Endodermal cell (in vitro differentiated cells): Measurements from ENCODE around the gene TXN2. TPM values are rescaled to one million over a fixed set of nuclear protein-coding genes. Genes with fewer than 3 reads are reported as not detected.

ENCODE experiments used
- DNase-seq: peaks from one replicate; pipeline ENCODE4 v3.0.0-alpha.2; 2017
- H3K27ac ChIP-seq: 2 replicates; pipeline ENCODE4 v1.5.1; 2013; ENCODE audit warnings: mild to moderate bottlenecking, low read depth, low read length, moderate library complexity
- H3K27me3 ChIP-seq: 2 replicates; pipeline ENCODE4 v1.6.1; 2013; ENCODE audit warnings: mild to moderate bottlenecking, low read length, moderate library complexity; ENCODE audit not compliant: insufficient read depth, control insufficient read depth, poor library complexity, severe bottlenecking
- H3K36me3 ChIP-seq: 2 replicates; pipeline ENCODE4 v1.7.0; 2013; ENCODE audit warnings: mild to moderate bottlenecking, low read length, moderate library complexity; ENCODE audit not compliant: control insufficient read depth, insufficient read depth
- H3K4me1 ChIP-seq: one replicate; pipeline ENCODE4 v1.7.0; 2013; ENCODE audit warnings: low read length; ENCODE audit not compliant: control insufficient read depth, insufficient read depth
- H3K4me3 ChIP-seq: 2 replicates; pipeline ENCODE4 v1.5.1; 2013; ENCODE audit warnings: mild to moderate bottlenecking, low read length, moderate library complexity
- H3K9ac ChIP-seq: 2 replicates; pipeline ENCODE4 v1.6.1; 2013; ENCODE audit warnings: mild to moderate bottlenecking, low read length, moderate library complexity; ENCODE audit not compliant: poor library complexity, severe bottlenecking; ENCODE audit errors: extremely low read depth
- H3K9me3 ChIP-seq: 2 replicates; pipeline ENCODE4 v1.6.1; 2013; ENCODE audit warnings: mild to moderate bottlenecking, low read length, moderate library complexity; ENCODE audit not compliant: control insufficient read depth
- H3K27ac Mint-ChIP-seq: 2 replicates; pipeline ENCODE4 v1.8.0; 2020; ENCODE audit warnings: mixed read lengths
- H3K27me3 Mint-ChIP-seq: 2 replicates; pipeline ENCODE4 v1.8.0; 2021; ENCODE audit warnings: mild to moderate bottlenecking, mixed read lengths; ENCODE audit not compliant: insufficient read depth
- H3K36me3 Mint-ChIP-seq: 2 replicates; pipeline ENCODE4 v1.8.0; 2020; ENCODE audit warnings: low read depth, mixed read lengths
- H3K4me1 Mint-ChIP-seq: 2 replicates; pipeline ENCODE4 v1.8.0; 2020; ENCODE audit warnings: mixed read lengths
- H3K4me3 Mint-ChIP-seq: 2 replicates; pipeline ENCODE4 v1.8.0; 2020; ENCODE audit warnings: mild to moderate bottlenecking, moderate library complexity, mixed read lengths
- H3K9me3 Mint-ChIP-seq: 2 replicates; pipeline ENCODE4 v1.8.0; 2020; ENCODE audit warnings: mild to moderate bottlenecking, mixed read lengths
- WGBS, 2 experiments: methylation state at CpG; one replicate each; pipeline versions ENCODE4 v1.1.5 to v1.1.7; 2013; ENCODE audit warnings: missing lambda C conversion rate in 2 of 2, mixed read lengths in 1 of 2; ENCODE audit not compliant: insufficient coverage in 1 of 2, insufficient read length in 1 of 2; 5-methylcytosine and 5-hydroxymethylcytosine counted together
- total RNA-seq, 2 donors: library from RNA; stranded (reverse); fragmentation: NEBNext Ultra II Directional in 1 of 2; extraction: Animal tissue kit (Norgen Biotek cat#: 25700) in 1 of 2; gene quantifications; 2 replicates in 1 of 2; 3 replicates in 1 of 2; pipeline ENCODE4 v1.2.1, GENCODE V29; 2021
- TF ChIP-seq, protein P1 (sequence below): fragments of 200-600 bp; sonication (generic); conservative IDR thresholded peaks from 2 replicates; pipeline ENCODE4 v1.5.0; 2021; ENCODE audit warnings: antibody characterized with exemption, mild to moderate bottlenecking

TXN2 gene
- total RNA-seq, 2 donors from 2014 or later = 52.9 to 53.9 TPM

DNA sequence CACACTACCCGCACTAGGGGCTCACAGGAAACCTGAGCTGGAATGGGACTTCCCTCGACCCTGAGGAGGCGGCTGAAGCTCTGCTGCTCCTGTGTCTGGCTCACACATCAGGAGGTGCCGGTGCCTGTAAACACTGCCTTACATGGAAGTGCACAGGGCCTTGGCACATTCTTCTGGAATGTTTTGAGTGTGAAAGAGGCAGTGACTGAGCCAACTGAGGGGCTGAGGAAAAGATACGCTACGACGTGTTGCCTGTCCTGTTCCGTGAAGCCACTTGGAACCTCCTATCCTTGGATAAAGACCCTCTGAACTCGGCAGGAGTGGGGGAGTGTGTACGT, 10.5 kb downstream of the TXN2 start:
- Mint-ChIP-seq H3K27me3 (no peaks in the 10 kb centered on the region), H3K9me3 (no peaks in the 10 kb centered on the region), H3K4me1 (peaks cover 4% of the 10 kb centered on the region), H3K4me3 (no peak overlapping the region), H3K27ac (peak overlapping the region; percentile 68), H3K36me3 (peaks cover 20% of the 10 kb centered on the region)
- H3K4me1 ChIP-seq = no peaks in the 10 kb centered on the region
- no peaks in the 10 kb centered on the region for H3K27me3 ChIP-seq
- TF ChIP-seq, protein P1, sequence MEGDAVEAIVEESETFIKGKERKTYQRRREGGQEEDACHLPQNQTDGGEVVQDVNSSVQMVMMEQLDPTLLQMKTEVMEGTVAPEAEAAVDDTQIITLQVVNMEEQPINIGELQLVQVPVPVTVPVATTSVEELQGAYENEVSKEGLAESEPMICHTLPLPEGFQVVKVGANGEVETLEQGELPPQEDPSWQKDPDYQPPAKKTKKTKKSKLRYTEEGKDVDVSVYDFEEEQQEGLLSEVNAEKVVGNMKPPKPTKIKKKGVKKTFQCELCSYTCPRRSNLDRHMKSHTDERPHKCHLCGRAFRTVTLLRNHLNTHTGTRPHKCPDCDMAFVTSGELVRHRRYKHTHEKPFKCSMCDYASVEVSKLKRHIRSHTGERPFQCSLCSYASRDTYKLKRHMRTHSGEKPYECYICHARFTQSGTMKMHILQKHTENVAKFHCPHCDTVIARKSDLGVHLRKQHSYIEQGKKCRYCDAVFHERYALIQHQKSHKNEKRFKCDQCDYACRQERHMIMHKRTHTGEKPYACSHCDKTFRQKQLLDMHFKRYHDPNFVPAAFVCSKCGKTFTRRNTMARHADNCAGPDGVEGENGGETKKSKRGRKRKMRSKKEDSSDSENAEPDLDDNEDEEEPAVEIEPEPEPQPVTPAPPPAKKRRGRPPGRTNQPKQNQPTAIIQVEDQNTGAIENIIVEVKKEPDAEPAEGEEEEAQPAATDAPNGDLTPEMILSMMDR = no peak
- peaks cover 29% of the 10 kb centered on the region for H3K36me3 ChIP-seq
- H3K27ac ChIP-seq = no peak overlapping the region
- 94% methylated on average over 9 to 10 of the region's 10 CpGs for WGBS, 2 experiments
- no peak for DNase-seq
- no peak overlapping the region for H3K9ac ChIP-seq
- no peaks in the 10 kb centered on the region for H3K9me3 ChIP-seq
- H3K4me3 ChIP-seq = no peak overlapping the region

DNA sequence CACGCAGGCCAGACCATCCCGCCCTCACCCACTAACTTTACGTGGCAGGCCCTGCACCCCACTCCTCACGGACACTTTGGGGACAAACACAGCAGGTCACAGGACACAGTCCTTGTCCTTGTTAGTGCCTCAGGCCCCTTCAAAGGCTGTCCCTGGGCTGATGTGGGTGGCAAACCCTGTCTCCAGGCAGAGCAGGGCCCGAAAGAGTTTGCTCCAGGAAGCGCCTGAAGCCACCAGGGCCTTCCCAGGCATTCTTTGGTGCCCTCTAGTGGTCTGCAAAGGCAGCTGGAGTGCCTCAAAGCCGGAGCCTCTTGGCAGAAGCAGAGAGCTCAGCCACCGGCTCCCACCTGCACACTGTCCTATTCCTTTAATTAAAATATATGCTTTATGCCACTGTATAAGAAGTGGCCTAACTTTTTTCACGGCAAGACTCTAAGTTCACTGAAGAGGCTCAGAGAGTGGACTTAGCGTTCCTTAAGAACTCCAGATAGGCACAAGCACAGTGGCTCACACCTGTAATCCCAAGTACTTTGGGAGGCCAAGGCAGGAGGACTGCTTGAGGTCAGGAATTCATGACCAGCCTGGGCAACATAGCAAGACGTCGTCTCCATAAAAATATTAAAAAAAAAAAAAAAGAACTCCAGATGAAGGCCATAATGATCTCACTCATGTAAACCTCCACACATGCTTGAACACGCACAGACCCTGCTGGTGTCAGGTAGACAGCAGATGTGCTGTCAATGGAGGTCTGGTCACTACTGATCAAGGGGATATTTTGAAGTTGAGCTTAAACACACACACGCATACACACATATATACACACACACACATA, 11.1 kb downstream of the TXN2 start:
- peak overlapping the region; percentile 83 for H3K27ac Mint-ChIP-seq
- H3K4me1 ChIP-seq = no peaks in the 10 kb centered on the region
- H3K36me3 ChIP-seq = peaks cover 23% of the 10 kb centered on the region
- no peaks in the 10 kb centered on the region for H3K27me3 Mint-ChIP-seq
- DNase-seq = peak; percentile 94
- H3K36me3 Mint-ChIP-seq = peaks cover 14% of the 10 kb centered on the region
- no peak overlapping the region for H3K27ac ChIP-seq
- TF ChIP-seq, protein P1 = peak; percentile 96
- H3K9me3 Mint-ChIP-seq = no peaks in the 10 kb centered on the region
- no peaks in the 10 kb centered on the region for H3K27me3 ChIP-seq
- 63 to 67% methylated on average over 6 to 14 of the region's 14 CpGs for WGBS, 2 experiments
- H3K4me3 ChIP-seq = no peak overlapping the region
- no peak overlapping the region for H3K4me3 Mint-ChIP-seq
- peaks cover 4% of the 10 kb centered on the region for H3K4me1 Mint-ChIP-seq
- H3K9ac ChIP-seq = no peak overlapping the region
- no peaks in the 10 kb centered on the region for H3K9me3 ChIP-seq

DNA sequence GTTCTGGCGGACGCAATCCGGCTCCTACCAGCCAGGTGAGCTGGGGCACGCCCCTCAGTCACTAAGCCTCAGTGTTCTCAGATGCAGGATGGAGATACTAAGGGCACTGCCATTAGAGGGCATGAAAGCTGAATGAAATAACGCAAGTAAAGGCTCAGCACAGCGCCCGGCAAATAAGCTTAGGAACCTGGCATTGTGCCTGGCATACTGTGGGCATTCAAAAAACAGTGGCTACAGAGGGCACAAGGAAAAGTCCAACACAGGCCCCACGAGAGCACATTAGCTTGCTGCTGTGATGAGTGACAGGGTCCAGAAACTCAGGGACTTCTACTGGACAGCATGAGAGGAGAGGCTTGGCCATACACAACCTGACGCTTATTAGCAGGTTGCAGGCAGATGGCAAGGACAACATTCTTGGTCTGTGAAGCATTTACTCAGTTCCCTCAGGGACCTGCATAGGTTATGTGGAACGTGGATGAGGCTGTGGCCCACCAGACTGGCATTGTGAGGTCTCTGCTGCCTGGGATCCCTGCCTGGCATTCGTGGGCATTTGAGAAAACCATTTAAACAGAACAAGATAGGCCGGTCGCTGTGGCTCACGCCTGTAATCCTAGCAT, 12.2 kb downstream of the TXN2 start:
- no peak overlapping the region for H3K27ac Mint-ChIP-seq
- peaks cover 4% of the 10 kb centered on the region for H3K4me1 Mint-ChIP-seq
- no peak overlapping the region for H3K4me3 ChIP-seq

More for the DNA sequence above, 12.2 kb downstream of the TXN2 start:
- peaks cover 5% of the 10 kb centered on the region for H3K36me3 Mint-ChIP-seq
- DNase-seq = no peak
- no peaks in the 10 kb centered on the region for H3K4me1 ChIP-seq
- H3K9me3 Mint-ChIP-seq = no peaks in the 10 kb centered on the region
- H3K27me3 Mint-ChIP-seq = no peaks in the 10 kb centered on the region
- H3K36me3 ChIP-seq = peaks cover 12% of the 10 kb centered on the region
- H3K27ac ChIP-seq = no peak overlapping the region
- 95 to 99% methylated on average over 12 to 14 of the region's 14 CpGs for WGBS, 2 experiments
- H3K4me3 Mint-ChIP-seq = no peak overlapping the region
- no peak overlapping the region for H3K9ac ChIP-seq
- H3K9me3 ChIP-seq = no peaks in the 10 kb centered on the region
- no peaks in the 10 kb centered on the region for H3K27me3 ChIP-seq
- TF ChIP-seq, protein P1 = no peak
